T-helper 1 cell (primary cell): ENCODE results near the gene HIP1R.
A peak's percentile ranks its signal among the peaks of the same experiment; 100 is the strongest.

ENCODE experiments used
- DNase-seq, 5 donors: peaks; one replicate each; pipeline ENCODE4 v3.0.0-alpha.2; 2012 to 2020

The HIP1R gene

DNA sequence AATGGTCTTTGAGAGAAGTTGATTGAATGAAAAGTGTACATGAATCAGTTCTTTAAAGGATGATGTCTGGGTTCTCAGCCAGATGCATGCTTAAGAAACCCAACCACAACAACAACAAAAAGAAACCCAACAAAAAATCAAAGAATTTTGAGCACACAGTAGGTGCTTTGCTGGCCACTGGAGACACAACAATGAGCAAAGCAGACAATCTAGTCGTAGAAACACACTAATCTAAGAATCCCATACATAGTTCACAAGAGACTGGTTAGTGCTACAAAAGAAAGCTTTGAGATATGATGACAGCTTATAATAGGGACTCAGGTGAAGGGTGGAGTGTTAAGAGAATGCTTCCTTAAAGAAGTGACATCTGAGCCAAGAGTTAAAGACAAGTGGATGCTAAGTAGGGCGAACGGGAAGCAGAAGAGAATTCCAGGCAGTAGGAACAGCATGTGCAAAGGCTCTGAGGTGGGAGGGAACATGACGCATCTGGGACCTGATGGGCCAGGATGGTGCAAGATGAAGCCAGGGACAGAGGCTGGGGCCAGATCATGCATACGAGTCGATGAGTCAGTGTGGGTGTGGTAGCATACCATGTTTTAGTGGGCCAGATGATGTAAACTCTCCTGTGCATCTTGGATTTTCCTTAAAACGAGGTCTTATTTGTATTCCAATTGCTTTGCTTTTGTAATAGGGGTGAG is 4.6 kb upstream of the HIP1R start:
- DNase-seq: no peak

DNA sequence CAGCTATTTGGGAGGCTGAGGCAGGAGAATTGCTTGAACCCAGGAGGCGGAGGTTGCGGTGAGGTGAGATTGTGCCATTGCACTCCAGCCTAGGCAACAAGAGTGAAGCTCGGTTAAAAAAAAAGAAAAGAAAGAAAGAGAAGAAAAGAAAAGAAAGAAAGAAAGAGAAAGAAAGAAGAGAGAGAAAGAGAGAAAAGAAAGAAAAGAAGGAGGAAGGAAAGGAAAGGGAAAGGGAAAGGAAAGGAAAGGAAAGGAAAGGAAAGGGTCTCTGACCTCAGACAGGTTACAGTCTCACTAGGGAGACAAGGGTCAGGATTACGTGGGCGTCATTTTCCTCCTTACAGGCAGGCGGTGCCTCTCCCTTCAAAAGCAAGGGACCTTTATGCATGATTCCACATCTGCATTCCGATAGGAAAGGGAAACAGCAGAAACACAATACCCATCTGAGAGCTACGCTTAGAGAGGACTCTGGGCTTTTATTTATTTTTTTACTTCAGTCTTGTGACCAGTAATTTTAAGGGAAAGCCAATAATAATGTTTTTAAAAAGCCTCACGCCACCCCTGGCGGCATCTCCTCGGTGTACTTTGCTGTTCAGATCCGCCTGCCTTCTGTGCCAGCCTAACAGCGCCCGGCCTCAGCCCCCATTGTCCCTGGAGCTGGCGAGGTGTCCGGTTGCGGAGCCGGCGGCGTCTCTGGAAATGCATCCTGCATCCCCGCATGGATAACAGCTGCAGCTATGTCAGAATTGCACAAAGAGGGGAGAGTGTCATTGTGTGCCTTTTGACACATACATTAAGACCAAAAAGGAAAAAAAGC is 945 bp upstream of the HIP1R start:
- no peak for DNase-seq

DNA sequence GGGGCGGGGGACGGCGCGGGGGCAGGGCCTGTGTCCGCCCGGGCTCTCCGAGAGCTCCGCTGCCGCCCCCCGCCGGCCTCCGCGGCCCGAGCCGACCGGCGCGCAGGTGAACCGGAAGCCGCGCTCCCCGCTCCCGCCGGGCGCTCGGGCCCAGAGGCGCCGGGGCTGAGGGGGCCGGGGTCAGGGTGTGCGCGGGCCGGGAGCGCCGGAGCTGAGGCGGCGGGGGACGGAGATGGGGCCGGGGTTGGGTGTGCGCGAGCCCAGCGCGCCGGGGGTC is 431 bp downstream of the HIP1R start:
- DNase-seq: peak in 1 of 5 donors; percentile 32

DNA sequence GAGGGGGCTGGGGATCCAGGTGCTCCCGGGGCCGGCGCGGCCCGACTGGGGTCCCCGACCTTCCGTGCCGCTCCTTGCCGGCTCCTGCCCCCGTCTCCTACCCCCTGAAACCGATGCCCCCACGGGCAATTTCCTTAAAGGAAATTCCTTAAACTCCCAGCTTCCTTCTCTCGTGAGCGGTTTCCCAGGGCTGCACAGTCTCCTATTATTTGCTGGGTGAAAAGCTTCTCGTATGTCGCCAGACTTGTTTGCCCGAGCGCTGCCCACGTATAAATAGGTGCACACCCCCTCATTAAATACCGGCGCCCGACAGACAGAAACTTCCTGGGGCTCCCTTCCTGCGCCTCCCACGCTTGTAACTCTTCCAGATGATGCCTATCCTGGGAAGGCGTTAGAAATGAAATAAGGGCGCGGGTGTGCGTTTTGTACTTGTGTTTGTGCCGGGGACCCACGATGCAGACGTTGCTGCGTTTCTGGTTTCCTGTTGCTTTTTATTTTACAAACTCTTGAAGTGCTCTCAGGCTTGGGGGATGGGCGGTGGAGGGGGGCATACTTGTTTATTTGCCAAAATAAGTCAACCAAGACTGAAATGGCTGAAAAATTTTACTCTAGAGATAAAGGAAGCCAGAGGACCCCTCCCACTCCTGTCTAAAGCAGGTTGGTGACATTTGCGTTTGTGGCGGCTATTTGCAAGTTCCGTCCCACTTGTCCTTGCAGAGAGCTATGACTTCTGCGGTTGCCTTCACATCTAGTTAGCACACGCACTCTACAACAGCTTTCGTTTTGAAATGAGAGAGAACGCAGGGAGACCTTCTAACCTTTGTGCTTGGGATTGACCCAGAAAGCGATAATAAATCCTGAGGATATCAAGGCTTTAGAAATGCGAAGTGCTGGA is 1.0 kb downstream of the HIP1R start:
- DNase-seq: peak in 2 of 5 donors; percentile 37 to 68

DNA sequence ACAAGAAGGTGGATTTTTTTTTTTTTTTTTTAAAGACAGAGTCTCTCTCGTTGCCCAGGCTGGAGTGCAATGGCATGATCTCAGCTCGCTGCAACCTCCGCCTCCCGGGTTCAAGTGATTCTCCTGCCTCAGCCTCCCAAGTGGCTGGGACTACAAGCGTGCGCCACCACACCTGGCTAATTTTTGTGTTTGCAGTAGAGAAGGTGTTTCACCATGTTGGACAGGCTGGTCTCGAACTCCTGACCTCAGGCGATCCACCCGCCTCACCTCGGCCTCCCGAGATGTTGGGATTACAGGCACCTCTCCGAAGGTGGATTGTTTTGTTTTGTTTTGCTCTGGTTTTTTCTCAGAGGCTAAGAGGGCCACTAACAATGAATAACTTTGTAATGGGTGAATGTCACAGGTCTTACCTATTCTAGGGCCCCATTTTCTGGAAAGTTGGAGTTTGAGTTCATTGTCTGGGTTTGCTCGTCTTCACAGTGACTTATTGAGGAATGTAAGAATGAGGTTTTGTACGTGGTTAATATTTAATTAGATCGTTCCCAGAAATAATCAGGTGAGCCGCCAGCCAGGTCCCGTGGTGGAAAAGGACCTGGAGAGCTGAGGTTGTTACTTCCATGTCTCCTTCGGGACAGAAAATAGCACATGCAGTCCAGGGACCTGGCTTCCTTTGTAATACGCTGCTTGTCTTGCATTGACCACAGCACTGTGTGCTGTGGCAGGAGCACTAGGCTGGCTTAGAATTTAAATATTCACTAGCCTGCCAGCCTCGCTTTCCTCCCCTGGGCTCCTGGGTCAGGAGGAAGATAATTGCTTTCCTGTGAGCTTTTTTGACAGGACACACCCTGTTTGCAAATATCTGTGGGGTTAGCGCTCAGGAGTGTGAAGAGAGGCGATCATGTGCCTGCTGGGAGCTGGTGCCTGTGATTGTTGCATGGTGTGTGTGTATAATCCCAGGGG is 2.3 kb downstream of the HIP1R start:
- DNase-seq: no peak

DNA sequence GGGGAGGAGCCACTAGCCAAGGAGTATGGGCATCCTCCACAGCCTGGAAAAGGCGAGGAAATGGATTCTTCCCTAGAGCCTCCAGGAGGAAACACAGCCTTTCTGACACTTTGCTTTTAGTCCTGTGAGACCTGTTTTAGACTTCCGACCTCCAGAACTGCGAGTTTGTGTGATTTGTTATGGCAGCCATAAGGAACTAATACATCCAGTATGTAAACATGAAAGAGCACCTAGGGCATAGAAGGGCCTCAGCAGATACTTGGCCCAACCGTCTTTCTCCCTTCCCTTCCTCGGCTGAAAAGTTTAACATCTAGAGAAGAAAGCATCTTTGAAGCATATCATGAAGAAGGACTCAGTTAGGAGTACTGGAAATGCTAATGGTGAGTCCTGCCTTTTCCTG is 3.6 kb downstream of the HIP1R start:
- DNase-seq: no peak

DNA sequence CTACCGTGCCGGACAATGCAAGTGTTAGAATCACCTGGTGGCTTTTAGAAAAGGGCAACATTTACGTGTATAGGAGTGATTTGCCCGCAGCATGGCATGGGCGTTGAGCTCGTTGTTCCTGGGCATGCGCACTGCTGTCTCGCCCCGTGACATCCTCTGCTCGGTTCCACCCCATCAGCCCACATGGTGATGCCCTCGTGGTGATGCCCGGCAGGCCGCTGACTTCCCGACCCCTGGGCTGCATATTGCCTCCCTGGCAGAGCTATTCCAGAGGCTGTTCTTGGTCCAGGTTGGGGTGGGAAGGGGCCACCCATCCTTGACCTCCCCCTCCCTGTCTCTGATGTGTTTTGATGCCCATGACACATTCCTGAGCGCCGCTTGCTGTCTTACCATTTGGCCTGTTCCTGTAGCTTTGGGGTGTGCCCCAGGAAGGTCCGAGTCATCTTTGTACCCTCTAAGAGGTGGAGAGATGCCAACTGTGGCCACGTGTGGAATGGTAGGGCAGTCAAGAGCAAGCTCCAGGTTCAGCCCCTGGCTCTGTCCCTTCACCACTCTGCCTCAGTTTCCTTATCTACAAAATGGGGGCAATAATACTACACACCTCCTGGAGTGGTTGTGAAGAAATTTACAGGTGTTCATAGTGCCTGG is 4.8 kb downstream of the HIP1R start:
- DNase-seq: no peak

DNA sequence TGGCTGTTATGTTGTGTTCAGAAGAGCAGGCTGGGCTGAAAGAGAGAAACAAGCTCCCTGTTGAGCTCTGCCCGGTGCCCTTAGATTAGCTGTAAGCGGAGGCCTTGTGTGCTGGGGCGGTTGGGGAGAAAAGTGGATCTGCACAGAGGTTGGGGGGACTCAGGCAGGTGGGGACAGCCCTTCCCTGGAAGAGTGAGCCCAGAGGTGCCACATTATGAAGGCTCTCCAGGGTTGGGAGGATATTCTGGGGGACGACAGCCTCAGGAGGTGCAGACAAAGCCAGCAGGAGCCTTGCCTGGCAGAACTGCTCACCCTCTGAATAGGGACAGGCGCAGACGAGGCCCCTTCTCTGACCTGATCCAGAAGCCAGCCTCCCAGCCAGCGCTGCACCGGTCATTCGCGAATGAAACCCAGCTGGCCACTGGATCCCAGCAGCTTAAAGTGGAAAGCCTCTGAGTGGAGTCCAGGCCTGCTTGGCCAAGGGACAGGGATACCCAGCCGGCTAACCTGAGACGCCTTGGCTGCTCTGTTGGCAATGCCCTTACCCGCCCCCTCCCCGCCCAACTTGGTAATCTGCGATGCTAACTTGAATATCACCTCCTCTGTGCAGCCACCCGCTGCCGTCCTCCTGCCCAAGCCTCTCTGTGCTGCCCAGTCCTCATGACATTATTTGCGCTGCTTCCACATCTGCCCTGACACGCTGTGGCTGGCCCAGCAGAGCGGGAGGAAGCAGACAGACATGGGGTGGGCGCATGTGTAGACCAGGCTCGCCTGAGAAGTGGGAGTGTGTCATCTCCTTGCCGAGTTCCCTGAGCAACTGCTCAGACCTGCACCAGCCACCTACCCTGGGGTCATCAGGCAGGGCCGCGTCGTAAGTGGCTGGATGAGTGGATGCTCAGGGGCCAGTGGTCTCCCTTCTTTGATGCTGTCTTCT is 5.6 kb downstream of the HIP1R start:
- no peak for DNase-seq

DNA sequence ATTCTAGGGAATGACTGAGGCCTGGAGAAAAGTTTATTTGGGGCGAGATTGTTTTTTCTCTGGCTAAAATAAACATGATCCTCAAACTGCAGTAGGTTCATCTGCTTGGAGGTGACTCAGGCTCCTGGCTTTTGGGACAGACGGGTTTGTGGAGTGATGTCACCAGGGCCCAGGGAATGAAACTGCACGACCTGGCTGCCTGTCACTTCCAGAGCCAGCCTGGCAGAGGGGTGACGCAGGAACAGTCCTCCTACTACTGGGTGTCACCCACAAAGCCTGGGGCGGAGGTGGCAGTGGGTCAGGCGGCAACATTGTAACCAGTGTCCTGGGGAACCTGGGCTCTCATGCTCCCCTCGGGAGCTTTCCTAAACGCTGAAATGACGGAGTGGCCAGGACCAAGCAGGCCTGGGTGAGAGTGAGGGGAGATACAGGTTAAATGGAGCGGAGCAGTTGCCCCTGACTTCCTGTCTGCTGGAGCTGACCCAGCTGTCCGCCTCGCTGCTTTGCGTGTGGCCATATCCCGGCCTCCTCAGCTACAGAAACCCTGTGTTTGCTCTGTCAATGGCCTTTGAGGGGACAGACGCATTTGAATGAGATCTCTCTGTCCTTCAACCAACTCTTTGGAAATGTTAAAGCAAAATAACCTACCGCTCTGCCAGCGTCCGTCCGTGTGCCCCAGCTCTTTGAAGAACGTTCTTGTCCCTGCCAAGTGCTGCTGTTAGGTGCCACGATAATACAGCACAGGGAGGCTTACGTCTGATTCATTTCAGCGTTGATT is 6.5 kb downstream of the HIP1R start:
- DNase-seq: no peak

DNA sequence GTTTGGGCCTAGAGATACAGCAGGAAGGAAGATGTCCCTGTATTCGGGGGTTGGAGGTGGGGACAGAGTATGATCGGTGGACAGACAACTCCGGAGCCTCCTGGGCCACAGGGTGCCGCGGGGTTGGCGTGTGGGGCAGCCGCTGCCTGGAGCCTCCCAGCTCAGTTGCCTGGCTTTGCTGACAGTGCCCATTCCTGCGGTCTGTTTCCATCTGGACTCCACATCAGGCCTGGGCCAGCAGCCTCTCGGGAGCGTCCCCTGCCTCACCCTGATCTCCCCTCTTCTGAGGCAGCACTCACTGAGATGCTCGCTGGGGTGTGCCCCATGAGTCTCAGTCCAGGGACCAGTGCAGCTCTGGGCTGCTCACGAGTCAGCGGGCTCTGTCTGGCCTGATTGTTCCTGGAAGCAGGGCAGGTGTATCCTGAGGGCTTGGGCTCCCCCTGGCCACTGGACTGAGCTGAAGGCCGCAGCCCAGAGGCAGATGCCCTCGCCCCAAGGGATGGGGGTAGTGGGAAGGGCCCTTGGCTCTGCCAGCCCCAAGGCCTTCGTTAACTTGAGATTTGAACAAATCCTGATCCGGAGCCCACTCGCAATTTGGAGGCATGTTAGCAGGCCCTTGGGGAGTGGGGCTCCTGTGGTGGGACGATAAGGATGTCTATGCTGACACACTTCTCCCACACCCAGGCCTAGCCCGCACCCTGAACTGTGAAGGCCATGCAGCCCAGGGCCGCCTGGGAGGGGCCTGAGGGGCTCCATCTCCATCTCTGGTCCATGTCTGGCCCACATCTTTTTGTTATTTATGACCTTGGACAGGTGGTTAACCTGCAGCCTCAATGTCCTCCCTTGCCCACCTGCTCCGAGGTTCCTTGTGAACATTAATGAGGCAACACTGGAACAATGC is 7.5 kb downstream of the HIP1R start:
- DNase-seq: no peak

DNA sequence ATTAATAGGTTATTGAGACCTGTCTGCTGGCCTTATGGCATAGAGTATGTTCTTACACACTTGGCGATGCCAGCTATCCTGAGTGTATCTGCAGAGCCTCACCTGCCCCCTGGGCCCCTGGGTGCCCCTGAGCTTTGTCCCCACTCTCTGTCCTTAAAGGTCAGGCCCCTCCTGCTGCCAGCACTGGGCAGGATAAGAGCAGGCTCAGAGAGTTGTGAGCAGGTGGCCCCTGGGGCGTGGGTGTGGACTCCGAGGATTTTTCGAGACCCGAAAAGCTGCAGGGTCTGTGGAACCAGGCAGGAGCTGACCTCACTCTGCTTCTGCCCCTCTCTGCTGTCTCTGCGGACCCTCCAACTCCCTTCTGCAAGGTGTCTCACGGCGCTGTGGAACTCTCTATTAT is 8.2 kb downstream of the HIP1R start:
- DNase-seq: no peak

DNA sequence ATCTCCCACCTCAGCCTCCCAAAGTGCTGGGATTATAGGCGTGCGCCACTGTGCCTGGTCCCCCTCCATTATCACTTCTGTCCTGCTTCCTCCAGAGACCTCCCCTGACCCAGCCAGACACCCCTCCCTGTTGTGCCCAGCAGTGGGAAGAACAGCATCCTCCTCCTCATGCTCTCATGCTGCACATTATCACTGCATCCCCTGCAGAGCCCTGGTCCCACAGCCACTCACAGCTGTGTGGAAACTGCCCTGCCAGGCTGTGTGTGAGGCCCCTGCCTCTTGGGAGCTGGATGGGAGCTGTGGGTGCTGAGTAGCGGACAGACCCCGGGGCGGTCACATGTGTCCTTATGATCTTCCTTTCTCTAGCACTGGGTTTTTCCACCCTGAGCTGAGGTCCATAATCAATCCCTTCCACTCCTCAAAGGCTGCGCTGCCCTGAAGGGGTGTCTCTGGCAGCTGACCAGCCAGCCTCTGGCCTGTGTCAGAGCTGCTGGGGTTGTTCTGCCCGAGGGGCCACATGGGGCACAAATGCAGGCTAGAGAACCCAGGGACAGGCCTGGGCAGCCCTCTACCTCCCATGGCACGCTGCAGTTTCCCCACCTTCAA is 9.2 kb downstream of the HIP1R start:
- DNase-seq: no peak

DNA sequence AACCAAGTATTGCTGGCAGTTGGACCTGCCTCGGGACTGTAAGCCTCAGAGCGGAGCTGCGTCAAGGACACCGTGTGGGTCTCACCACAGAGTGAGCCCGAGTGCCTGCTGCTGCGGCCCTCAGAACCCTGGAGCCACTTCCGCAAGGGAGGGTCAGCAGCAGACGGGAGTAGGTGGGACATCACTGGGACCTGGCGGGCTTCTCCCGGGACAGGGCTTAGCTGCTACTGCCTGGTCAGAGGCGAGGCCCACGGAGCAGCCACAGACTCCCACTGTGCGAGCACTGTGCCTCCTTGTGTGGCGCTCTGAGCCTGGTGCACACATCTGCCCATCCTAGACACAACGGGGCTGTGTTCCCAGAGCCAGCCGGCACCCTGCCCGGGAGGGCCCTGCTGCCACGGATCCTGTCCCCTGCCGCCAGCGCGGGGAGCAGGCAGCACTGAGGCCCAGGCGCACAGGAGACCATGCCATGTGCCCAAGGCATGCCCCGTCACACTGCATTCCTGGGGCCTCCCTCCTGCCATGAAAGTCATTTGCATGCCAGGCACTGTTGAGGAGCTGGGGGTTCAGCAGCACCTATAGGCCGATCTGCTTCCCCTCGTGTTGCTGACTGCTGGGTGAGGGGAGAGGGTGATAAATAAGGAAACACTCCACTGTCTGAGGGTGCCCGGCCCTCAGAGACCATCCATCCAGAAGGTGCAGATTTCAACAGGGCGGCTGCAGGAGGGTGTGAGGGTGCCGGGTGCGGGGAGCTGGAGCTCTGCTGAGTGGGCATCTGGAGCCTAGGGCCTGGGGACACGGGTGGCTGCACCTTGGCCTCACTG is 10.0 kb downstream of the HIP1R start:
- no peak for DNase-seq

DNA sequence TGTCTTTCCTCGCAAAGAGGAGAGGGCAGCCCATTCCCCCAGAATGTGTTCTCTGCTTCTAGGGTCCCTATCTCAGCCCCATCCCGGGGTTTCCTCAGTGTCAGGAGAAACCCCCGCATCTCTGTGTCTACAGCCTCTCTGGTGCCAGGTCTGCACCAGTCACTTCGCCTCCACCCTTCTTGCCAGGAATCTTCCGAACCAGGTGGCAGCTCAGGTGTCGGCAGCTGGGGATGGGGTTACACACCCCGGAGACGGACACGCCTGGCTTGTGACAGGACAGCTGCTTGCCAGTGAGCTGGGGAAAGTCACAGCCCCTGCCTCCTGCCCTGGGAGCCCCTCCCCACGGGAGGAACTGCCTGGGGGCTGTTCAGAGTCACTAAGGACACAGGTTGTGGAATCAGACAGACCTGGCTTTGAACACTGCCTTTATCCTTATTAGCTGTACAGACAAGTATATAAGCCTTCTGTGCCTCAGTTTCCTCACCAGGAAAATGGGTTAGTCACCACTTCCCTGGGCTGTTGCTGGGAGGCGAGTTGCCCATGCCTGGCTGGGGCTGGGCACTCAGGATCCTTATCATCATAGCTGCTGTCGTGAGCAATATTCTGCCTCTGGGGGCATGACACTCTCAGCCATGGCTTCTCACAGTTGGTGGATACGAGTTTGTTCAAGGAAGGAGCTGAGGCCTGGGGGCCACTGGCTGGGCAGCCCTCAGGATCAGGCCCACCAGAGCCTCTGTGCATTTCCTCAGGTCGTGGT is 10.8 kb downstream of the HIP1R start:
- DNase-seq: no peak

DNA sequence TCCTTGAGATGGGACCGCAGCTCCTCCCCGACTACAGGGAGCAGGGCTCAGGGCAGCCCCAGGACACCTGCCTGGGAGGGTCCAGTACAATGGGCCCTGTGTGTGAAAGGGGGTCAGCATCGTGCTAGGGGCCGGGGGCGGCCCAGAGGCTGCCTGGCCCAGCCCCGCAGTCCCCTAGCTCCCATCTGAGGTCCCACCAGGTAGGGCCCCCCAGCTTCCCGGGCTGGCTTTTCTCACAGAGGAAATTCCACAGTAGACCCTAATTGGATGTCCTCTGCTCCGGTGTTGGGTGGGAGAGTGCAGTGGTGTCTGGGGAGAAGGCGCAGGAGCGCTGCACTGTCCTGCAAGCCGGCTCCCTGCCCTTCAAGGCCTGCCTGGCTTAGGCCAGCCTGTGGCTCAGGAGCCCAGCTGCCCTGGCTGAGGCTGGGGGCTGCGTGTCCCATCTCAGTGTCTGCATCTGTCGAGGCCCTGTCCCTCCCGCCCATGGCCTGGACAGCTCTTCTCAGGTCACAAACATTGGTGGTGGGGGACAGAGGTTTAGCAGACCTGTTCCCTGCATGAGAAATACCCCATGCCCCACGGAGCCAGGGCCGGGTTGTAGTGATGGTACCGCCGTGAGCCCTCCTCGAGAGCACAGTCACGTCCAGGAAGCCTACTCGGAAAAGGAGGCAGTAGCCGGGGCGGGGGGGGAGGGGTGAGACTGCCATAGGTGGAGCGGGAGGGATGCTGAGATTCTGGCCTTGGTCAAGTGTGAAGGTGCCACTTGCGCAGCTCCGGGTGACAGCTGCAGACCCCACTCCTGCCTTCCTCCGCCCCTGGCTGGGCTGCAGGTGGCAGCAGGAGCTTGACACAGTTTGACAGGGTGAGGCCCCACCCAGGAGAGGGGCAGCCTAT is 11.6 kb downstream of the HIP1R start:
- DNase-seq: no peak

DNA sequence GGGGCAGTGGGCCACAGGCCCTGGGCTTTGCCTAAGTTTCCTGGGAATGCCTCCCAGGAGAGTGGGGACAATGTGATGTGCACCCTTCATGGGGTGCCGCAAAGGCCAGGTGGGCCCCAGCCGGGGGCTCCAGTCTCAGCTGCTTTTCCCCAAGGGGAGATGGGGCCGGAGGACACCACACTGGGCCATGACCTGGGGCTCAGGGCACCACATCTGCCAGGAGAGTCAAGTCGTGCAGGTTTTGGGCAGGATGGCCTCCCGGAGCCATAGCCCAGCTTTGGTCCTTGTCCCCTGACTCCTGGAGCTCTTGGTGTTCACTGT is 12.2 kb downstream of the HIP1R start:
- no peak for DNase-seq
